ENCODE measurements around the gene CALR.

The CALR gene

DNA sequence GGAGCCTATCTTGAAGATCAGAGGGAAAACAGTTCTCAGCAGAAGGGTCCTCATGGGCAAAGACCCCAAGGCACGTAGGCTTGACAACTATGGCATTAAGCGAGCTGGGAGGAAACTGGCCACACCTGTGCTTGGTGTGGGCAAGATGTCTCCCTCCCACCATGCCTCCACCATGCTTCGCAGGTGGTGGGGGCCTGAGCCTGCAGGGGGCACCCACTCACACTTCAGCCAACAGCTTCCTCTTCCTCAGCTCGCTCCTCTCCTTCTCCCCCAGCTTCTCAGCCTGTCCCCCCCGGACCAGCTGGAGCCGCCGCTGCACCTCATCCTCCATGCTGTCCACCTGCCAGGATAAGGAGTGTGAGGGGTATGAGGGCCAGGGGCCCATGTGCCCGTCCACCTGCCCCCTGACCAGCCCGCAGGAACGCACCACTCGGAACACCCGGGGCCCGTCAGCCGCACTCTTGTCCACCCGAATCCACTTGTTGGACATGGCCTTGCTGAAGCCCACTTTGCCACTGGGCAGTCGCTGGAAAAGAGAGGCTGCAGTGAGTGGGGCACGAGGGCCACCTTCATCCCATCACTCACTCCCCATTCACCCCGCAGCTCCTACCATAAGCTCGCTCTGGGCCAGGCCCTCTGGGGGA is 8.3 kb upstream of the CALR start (continued):
- no peak for TF ChIP-seq ISL1 (CRISPR knock-in tag; IDR thresholded peaks at IDR 0.05)

DNA sequence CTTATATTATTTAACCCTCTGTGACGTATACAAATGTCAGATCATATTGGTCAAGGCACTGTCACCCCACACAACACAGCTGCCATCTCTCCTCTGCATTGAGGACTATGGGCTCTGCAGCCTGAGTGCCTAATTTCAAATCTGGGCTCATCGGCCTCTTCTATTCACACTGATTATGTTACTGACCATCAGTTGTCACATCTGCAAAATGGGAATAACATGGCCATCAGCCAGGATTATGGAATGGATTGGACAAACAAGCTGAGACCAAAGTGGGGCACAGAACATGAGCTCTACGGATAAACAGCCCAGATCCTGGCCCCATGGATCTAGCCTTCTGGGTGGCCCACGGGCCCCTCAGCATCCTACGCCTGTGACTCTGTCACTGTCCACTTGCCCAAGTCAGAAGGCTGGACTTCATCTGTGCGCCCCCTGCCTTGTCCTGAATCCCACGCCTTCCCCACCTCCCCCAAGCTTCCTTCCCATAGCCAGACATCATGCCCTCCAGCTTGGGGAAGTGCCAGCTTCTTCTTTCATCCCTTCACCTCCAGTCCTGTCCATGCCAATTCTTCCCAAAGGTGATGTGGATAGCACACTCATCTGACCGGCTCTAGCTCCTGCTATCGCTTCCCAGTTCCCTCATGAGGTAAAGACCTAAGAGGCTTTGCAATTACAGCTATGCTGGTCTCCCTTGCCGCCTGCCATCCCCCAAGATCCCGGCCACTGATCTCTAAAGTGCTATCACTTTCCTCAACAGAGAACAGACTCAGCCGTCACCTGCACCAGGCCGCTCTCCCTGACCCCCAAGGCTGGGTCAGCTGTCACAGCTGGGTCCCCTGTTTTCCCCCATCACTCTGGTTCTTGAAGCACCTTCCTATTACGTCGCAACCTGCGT is 5.8 kb upstream of the CALR start:
- TF ChIP-seq, protein P1, sequence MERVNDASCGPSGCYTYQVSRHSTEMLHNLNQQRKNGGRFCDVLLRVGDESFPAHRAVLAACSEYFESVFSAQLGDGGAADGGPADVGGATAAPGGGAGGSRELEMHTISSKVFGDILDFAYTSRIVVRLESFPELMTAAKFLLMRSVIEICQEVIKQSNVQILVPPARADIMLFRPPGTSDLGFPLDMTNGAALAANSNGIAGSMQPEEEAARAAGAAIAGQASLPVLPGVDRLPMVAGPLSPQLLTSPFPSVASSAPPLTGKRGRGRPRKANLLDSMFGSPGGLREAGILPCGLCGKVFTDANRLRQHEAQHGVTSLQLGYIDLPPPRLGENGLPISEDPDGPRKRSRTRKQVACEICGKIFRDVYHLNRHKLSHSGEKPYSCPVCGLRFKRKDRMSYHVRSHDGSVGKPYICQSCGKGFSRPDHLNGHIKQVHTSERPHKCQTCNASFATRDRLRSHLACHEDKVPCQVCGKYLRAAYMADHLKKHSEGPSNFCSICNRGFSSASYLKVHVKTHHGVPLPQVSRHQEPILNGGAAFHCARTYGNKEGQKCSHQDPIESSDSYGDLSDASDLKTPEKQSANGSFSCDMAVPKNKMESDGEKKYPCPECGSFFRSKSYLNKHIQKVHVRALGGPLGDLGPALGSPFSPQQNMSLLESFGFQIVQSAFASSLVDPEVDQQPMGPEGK (CRISPR knock-in tag; IDR thresholded peaks at IDR 0.05; ENCODE audit: borderline replicate concordance) = no peak
- TF ChIP-seq, protein P2, sequence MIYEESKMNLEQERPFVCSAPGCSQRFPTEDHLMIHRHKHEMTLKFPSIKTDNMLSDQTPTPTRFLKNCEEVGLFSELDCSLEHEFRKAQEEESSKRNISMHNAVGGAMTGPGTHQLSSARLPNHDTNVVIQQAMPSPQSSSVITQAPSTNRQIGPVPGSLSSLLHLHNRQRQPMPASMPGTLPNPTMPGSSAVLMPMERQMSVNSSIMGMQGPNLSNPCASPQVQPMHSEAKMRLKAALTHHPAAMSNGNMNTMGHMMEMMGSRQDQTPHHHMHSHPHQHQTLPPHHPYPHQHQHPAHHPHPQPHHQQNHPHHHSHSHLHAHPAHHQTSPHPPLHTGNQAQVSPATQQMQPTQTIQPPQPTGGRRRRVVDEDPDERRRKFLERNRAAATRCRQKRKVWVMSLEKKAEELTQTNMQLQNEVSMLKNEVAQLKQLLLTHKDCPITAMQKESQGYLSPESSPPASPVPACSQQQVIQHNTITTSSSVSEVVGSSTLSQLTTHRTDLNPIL (CRISPR knock-in tag; IDR thresholded peaks at IDR 0.05; ENCODE audit: low read depth) = no peak
- no peak for TF ChIP-seq RARB (CRISPR knock-in tag; IDR thresholded peaks at IDR 0.05)
- peak; percentile 17 for ATAC-seq

DNA sequence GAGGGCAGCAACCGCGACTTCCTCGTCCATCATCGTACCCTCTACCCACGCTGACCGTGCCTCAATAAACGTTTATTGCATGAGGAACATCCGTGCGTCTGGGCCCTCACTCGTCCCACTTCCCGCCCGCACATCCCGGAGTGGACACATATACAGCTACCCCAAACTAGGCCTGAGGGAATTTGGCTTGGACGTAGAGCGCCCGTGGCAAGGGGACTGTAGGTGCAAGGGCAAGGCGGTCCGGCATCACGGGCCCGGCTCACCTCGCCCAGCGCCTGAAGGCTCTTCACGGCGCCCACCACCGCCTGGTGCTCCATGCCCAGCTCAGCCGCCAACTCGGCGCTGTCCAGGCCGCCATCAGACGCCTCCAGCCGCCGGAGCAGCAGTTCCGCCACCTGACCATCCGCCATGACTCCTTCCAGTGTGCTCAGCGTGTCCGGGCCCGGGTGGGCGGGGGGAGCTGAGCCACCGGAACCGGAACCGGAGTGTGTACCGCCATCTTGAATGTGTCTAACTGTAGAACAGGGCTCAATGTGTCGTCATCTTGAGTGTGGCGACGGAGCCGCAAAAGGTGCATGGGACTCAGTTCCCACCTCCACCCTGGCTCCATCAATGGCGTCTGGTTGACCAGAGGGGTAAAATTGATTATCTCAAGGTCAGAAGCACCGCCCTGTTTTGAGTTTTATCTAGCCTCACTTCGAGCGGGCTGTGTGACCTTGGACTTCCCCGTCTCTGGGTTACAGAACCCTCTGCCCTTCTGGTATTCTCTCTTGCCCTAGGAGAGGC is 4.9 kb upstream of the CALR start, which contains the start of gene FARSA:
Gene FARSA (minus strand): TSS at position 425 of the 786 bp plus-strand sequence. CDS start 15 bp downstream, at position 410.
- peak; percentile 85 for ATAC-seq
- TF ChIP-seq ZFP30 (CRISPR knock-in tag; IDR thresholded peaks at IDR 0.05) (no peak), ZNF565 (CRISPR knock-in tag; conservative IDR thresholded peaks at IDR 0.05; ENCODE audit: low read depth) (no peak), ZFP3 (CRISPR knock-in tag; IDR thresholded peaks at IDR 0.05) (no peak), PPARA (CRISPR knock-in tag; IDR thresholded peaks at IDR 0.05; ENCODE audit: borderline replicate concordance) (no peak), RARB (CRISPR knock-in tag; IDR thresholded peaks at IDR 0.05) (no peak), ISL1 (CRISPR knock-in tag; IDR thresholded peaks at IDR 0.05) (no peak), ZNF8 (CRISPR knock-in tag; IDR thresholded peaks at IDR 0.05) (no peak), SNAI2 (CRISPR knock-in tag; IDR thresholded peaks at IDR 0.05) (0 out of 2 replicates have a peak, but pooled peaks have one; percentile 60), ARNTL (CRISPR knock-in tag; IDR thresholded peaks at IDR 0.05; ENCODE audit: borderline replicate concordance, low read depth) (no peak), BACH2 (CRISPR knock-in tag; IDR thresholded peaks at IDR 0.05; ENCODE audit: borderline replicate concordance) (no peak), ZNF70 (CRISPR knock-in tag; IDR thresholded peaks at IDR 0.05) (no peak)
- TF ChIP-seq, protein P3, sequence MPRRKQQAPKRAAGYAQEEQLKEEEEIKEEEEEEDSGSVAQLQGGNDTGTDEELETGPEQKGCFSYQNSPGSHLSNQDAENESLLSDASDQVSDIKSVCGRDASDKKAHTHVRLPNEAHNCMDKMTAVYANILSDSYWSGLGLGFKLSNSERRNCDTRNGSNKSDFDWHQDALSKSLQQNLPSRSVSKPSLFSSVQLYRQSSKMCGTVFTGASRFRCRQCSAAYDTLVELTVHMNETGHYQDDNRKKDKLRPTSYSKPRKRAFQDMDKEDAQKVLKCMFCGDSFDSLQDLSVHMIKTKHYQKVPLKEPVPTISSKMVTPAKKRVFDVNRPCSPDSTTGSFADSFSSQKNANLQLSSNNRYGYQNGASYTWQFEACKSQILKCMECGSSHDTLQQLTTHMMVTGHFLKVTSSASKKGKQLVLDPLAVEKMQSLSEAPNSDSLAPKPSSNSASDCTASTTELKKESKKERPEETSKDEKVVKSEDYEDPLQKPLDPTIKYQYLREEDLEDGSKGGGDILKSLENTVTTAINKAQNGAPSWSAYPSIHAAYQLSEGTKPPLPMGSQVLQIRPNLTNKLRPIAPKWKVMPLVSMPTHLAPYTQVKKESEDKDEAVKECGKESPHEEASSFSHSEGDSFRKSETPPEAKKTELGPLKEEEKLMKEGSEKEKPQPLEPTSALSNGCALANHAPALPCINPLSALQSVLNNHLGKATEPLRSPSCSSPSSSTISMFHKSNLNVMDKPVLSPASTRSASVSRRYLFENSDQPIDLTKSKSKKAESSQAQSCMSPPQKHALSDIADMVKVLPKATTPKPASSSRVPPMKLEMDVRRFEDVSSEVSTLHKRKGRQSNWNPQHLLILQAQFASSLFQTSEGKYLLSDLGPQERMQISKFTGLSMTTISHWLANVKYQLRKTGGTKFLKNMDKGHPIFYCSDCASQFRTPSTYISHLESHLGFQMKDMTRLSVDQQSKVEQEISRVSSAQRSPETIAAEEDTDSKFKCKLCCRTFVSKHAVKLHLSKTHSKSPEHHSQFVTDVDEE (CRISPR knock-in tag; IDR thresholded peaks at IDR 0.05) = peak; percentile 74; the same call in 1 of the 2 replicates

DNA sequence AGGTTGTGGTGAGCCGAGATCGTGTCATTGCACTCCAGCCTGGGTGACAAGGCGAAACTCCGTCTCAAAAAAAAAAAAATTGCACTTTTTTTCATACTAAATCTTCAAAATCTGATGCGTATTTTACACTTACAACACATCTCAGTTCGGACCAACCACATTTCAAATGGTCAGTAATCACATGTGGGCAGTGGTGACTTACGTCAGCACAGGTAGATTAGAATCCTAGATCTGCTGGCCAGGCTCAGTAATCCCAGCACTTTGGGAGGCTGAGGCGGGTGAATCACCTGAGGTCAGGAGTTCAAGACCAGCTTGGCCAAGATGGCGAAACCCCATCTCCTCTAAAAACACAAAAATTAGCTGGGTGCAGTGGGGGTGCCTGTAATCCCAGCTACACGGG is 3.3 kb upstream of the CALR start:
- TF ChIP-seq, protein P4, sequence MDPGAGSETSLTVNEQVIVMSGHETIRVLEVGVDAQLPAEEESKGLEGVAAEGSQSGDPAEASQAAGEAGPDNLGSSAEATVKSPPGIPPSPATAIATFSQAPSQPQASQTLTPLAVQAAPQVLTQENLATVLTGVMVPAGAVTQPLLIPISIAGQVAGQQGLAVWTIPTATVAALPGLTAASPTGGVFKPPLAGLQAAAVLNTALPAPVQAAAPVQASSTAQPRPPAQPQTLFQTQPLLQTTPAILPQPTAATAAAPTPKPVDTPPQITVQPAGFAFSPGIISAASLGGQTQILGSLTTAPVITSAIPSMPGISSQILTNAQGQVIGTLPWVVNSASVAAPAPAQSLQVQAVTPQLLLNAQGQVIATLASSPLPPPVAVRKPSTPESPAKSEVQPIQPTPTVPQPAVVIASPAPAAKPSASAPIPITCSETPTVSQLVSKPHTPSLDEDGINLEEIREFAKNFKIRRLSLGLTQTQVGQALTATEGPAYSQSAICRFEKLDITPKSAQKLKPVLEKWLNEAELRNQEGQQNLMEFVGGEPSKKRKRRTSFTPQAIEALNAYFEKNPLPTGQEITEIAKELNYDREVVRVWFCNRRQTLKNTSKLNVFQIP (CRISPR knock-in tag; IDR thresholded peaks at IDR 0.05; ENCODE audit: borderline replicate concordance, low read depth) = no peak
- TF ChIP-seq ZNF70 (CRISPR knock-in tag; IDR thresholded peaks at IDR 0.05) (no peak), ZC3H10 (CRISPR knock-in tag; IDR thresholded peaks at IDR 0.05) (no peak), RARB (CRISPR knock-in tag; IDR thresholded peaks at IDR 0.05) (no peak), TCF4 (CRISPR knock-in tag; IDR thresholded peaks at IDR 0.05; ENCODE audit: borderline replicate concordance) (no peak), ZFP3 (CRISPR knock-in tag; IDR thresholded peaks at IDR 0.05) (no peak)
- TF ChIP-seq, protein P3 (CRISPR knock-in tag; IDR thresholded peaks at IDR 0.05) = no peak

More for the DNA sequence above, 3.3 kb upstream of the CALR start:
- ATAC-seq = no peak
